NCI-H1105 treated with DMSO at 0.1 percent for 48 hours (cell line): ENCODE data around the gene DLG2.
"Not testable (repeated sequence)": the region's sequence is repeated elsewhere in the genome, so short reads cannot be mapped to it uniquely, and the experiment has no call there.

Experiments
- DNase-seq: peaks from one replicate; lab custom pipeline; 2025; lab: John Stamatoyannopoulos, UW

DLG2 gene

DNA sequence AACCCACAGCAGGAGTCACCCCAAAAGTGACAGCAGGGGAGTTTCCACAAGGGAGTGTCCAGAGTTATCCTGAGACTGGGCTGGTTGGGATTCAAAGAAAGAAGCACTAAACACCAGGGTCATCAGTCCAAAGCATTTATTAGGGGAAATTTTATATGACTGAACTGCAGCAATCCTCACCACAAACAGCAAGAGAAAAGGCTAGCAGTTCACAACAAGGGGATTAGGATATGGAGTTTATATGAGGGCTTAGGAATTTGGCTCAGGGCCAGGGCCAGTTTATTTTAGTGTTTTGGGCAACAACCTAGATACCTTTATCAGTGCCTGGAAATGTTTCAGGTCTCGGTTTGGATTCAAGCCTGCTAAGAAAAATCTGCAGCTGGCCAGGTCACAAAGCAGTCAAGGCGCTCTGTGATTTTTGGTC, 16.1 kb upstream of the DLG2 start:
- no peak for DNase-seq

DNA sequence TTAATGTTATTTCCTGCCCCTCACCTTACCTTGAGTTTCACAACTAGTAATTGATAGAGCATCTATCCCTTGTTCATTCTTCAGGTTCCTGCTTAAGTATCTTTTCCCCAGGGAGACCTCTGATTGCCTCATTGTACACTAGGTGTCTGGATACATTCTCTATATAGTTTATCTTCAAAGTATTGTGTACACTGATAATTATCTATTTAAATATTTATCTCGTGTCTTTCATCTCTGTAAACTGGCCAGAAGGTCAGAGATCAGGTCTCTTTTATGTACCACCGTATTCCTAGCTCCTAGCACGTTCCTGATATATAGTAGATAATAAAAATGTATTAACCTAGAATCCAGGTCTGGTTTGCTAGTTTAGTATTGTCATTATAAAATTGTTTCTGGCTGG, 7.6 kb upstream of the DLG2 start:
- DNase-seq = no peak

DNA sequence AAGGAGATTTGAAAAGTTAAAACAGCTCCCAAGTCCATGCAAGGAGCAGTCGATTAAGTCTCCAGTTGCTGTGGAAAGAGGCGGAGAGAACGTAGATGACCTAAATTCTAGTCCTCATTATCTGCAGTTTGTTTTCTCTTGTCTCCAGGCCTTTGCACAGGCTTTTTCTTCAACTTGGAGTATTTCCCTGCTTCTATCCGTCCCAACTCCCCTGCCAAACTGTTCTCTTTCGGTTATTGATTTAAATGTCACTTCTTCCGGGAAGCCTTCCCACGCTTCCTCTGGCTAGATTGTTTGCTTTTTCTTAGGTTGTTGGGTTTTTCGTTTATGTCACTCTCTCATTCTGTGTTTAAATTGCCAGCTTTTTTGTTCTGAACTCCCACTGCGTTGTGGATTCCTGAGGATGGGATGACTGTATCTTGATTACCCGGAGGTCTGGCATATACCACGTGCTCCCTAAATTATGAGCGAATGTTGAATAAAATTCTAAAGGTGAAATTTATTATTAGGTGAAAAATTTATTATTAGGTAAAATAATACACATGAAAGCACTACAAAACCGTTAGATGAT, 1.7 kb upstream of the DLG2 start:
- no peak for DNase-seq

DNA sequence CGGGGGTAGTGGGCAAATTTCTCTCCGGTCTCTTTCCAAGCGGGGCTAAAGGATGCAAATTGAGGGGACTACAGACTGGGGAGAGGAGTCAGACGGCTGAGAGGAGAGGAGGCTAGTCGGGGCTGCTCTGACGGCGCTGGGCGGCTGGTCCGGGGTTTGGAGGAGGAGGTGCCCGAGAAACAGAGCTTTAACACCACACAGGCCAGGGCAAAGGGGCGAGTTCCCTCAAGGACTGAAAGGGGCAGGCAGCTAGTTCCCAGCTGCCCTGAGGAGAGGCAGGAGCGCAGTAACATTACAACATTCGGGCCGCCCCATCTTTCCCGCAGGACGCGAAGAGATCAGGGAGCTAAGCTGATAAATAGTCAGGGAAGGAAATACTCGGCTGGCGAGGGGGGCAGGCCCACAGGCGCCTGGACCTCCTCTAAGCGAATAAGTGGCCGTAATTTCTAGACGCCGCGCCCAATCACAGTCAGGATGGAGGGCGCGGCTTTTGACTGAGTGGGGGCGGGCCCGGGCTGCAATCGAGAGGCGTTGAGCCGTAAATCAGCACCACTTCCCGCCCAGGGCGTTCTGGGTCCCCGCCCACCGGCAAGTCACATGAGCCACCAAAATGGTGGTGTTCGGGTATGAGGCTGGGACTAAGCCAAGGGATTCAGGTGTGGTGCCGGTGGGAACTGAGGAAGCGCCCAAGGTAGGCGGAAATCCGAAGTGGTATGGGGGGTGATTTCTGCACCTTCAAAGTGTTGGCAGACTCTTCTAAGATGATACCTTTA, 1.0 kb upstream of the DLG2 start, which contains the start of gene TMEM126B:
TSS of gene TMEM126B (plus strand) at position 596 of the 773 bp plus-strand sequence. CDS start at position 611, 15 bp downstream.
- DNase-seq = peak; percentile 99

DNA sequence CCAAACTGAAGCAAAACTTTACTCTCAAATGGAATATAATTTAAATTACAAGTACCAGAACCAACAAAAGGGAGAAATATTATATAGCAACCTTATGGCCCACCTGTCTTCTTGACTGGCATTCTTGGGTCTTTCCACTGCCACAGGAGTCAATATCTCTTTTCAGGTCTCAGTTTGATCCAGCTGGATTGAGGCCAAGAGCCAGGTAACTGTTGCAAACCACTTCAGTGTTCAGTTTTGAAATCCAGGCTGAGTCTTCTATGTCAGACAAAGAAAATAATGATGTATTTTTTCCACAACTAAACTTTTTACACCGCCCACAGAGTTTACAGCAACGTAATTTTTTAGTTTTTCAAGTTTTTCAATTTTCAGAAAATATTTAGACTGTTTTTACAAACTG, 648 bp downstream of the DLG2 start:
- peak; percentile 71 for DNase-seq

DNA sequence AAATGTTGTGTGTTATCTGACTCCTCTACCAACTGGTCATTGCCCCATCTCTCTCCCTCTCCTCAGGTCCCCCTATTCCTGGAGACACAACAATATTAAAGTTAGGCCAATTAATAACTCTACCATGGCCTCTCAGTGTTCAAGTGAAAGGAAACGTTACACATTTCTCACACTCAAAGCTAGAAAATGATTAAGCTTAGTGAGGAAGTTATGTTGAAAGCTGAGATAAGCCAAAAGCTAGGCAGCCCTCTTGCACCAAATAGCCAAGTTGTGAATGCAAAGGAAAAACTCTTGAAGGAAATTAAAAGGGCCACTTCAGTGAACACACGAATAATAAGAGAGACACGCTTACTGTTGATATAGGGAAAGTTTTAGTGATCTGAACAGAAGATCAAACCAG, 6.9 kb downstream of the DLG2 start:
- DNase-seq = no peak

DNA sequence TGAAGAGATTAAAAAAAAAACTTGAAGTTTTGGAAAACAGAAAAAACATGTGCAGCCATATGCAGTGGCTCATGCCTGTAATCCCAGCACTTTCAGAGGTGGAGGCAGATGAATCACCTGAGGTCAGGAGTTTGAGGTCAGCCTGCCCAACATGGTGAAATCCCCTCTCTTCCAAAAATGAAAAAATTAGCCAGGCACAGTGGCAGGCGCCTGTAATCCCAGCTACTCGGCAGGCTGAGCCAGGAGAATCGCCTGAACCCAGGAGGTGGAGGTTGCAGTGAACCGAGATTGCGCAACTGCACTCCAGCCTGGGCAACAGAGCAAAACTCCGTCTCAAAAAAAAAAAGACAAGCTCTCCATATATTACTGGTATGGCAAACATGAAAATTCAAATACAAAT, 7.6 kb downstream of the DLG2 start:
- no peak for DNase-seq

DNA sequence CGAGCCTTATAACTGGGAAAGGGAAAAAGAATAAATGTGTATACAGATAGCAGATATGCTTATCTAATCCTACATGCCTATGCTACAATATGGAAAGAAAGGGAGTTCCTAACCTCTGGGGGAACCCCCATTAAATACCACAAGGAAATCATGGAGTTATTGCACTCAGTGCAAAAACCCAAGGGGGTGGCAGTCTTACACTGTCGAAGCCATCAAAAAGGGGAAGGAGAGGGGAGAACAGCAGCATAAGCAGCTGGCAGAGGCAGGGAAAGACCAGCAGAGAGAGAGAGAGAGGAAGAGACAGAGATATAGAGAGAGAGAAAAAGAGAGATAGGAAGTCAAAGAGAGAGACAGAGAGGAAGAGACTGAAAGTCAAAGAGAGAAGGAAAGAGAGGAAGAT, 15.5 kb downstream of the DLG2 start:
- not testable (repeated sequence) for DNase-seq

DNA sequence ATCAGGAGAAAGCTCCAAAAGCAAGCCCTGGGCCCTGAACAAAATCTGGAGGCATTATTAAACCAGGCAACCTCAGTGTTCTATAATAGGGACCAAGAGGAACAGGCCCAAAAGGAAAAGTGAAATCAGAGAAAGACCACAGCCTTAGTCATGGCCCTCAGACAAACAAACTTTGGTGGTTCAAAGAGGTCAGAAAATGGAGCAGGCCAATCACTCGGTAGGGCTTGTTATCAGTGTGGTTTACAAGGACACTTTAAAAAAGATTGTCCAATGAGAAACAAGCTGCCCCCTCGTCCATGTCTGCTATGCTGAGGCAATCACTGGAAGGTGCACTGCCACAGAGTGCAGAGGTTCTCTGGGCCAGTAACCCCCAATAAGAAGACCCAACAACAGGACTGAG, 17.9 kb downstream of the DLG2 start:
- DNase-seq = not testable (repeated sequence)

DNA sequence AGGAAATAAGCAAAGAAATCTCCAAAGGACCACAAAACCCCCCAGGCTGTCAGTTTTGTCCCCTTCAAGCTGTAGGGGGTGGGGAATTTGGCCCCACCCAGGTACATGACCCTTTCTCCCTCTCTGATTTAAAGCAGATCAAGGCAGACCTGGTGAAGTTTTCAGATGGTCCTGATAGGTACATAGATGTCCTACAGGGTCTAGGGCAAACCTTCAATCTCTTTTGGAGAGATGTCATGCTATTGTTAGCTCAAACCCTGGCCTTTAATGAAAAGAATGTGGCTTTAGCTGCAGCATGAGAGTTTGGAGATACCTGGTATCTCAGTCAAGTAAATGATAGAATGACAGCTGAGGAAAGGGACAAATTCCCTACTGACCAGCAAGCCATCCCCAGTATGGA, 18.5 kb downstream of the DLG2 start:
- DNase-seq = not testable (repeated sequence)

DNA sequence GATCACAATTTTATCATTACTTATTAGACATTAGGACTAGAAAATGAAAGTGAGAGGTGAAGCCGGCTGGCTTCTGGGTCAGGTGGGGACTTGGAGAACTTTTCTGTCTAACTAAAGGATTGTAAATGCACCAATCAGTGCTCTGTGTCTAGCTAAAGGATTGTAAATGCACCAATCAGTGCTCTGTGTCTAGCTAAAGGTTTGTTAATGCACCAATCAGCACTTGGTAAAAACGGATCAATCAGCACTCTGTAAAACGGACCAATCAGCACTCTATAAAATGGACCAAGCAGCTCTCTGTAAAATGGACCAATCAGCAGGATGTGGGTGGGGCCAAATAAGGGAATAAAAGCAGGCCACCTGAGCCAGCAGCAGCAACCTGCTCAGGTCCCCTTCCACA, 20.9 kb downstream of the DLG2 start:
- DNase-seq = not testable (repeated sequence)

DNA sequence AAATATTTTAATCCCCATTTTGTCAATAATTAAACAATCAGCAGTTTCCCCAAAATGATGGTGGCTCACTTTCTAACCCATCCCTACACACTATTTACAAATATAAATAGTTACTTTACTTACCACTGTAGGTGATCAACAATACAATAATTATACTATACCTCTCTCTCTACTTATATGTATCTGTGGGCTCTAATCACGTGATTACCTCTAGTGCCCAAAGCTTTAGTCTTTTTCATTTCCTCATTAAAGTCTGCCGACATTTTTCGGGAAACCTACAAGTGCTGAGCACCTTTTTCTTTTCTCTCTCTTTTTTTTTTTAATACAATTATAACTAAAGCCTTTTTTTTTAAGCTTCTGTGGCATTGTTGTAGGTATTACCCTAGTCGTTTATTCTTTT, 23.9 kb downstream of the DLG2 start:
- no peak for DNase-seq

DNA sequence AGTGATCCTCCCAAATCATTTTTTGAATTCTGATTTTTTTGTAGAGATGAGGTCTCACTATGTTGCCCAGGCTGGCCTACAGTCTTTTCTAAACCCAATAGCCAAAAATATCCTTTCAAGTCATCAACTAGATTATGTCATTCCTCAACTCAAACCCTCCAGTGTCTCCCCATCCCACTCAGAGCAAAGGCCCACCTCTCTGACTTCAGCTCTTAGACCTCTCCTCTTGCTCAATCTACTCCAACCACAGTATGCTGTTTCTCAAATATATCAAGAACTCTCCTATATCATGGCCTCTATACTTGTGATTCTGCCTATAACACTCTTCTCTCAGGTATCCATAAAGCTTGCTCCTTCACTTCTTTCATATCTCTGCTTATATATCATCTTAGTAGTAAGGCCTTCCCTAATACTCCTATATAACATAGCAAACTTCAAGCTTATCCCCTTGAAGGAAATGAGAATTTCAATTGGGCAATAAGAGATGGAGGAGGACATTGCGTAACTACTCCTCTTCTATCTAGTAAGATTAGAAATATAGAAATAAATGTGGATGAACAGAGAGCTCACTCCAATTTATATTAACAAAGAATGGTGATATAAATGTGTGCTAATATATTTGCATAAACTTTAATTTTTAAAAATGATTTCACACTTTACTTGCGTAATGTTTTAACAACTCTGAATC, 24.5 kb downstream of the DLG2 start:
- DNase-seq = no peak

DNA sequence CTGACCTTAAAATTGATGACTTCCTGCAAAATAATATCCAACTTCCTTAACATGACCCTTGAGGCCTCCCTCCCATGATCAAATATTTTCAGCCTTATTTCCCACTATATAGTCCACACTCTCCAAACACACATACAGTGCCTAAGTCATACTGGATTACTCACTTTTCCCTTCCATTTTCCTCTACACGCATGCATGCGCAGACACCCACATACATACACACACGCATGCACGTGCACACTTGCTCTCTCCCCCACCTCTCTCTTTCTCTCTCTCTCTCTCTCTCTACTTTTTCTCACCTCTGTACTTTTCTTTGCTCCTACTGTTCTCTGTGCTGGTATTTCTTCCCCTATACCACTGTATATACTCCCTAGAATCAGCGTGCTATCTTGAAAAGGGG, 28.1 kb downstream of the DLG2 start:
- DNase-seq = no peak

DNA sequence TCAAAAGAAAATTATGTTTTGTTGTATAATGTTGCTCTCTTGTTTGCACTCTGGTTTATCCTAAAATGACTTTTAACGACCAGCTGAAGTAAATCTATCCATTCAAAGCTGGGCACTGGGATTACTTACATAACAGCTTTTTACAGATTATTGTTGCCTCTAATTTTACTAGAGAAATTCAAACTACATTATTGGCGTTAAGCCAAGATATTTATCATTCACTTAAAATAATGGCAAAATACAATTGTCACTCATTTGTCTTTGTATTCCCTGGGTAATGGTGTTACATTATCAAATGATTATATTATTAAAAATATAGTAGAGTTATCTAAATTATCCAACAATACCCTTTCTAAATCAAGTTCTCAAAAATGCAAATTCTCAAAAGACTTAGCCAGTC, 30.3 kb downstream of the DLG2 start:
- DNase-seq = no peak

DNA sequence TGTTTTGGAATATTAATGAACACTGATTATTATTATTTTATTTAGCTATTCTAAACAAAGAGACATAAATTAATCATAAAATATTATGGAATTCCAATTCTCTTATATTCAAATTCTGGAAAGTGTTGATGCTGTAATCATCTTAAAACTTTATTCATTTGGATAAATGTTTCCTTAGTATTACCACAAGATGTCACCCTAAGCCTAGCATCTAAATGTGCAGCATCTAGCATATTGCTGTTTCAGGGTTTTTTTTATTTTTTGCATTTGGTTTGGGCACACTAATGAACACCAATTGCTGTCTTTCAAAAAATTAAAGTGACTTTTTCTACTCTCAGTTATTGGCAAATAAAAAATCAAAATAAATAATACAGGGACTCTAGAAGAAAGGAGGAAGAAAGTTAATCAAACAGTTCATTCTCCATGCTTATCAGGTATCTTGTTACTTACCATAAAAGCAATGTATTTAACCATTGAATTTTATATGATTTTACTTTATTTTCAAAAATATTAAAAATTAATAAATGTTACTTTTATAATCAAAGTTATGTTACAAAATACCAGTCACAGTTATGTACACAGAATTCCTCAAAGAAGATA, 31.8 kb downstream of the DLG2 start:
- peak; percentile 61 for DNase-seq

DNA sequence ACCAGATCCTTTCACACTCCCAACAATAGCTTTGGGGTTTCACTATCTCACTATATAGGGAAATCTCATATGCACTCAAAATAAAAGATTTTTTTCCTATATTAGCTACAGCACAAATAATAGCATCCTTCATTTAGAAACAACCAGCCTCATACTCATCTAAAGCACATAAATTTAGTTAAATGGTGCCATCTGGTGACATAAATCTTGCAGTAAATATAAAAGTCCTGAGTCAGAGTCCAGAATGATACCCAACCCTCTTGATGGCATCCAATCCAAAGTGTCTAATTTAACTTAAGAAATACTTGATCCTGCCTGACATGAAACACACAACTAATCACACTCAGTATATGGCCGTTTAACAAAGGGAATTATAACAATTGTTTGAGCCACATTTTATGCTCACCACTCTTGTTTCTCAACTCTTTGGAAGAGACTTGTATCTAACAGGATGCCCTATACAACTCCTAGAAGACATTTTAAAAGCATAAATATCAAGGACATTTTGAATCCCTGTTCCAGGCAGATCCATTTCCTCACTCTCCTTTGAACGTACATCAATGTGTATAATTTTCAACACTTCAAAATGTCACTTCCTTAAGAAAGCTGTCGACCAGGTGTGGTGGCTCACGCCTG, 36.2 kb downstream of the DLG2 start:
- peak; percentile 40 for DNase-seq

DNA sequence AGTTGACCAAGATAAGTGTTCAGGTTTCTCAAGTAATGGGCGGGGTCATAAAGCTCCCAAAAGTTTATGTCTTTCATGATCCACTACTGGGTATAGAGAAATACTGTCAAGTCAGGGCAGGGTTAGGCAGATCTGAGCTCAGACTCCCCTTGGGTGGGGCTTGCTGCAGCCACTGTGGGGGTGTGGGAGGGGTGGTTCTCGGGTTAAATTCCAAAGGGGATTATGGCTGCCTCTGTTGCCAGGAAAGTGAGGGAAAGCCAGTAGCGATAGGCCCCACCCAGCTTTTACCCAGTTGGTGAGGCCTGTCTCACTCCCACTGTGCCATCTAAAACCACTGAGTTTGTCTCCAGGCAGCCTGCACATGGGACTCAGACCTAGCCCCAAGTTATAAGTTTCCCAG, 37.8 kb downstream of the DLG2 start:
- no peak for DNase-seq

DNA sequence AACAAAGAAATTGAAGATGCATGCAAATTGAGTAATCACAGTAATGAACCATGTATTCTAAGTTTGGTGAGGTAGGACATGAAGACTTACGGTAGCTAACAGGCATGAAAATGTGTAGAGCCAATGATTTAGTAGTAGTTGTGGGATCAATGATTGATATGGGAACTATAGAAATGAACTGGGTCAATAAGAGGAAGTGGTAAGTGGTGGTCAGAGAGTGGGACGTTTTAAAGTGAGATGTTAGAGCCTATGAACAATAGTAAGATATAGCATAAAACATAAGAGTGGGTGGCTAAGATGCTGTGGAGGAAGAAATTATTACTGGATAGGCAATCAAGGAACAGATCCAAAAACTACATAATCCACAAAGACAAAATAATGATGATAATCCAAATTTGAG, 45.0 kb downstream of the DLG2 start:
- no peak for DNase-seq

DNA sequence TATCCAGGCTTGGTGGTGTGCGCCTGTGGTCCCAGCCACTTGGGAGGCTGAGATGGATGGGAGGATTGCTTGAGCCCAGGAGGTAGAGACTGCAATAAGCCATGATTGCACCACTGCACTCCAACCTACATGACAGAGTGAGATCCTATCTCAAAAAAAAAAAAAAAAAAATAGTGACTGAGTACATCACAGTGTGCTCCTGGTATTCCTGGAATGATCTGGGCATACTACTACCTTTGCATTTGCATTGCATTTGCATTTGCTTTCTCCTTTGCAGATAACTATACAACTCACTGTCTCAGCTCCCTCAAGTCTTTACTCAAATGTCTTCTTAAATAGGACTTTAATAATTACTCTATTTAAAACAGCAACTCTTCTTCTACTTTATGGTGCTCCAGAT, 51.8 kb downstream of the DLG2 start:
- DNase-seq = no peak

DNA sequence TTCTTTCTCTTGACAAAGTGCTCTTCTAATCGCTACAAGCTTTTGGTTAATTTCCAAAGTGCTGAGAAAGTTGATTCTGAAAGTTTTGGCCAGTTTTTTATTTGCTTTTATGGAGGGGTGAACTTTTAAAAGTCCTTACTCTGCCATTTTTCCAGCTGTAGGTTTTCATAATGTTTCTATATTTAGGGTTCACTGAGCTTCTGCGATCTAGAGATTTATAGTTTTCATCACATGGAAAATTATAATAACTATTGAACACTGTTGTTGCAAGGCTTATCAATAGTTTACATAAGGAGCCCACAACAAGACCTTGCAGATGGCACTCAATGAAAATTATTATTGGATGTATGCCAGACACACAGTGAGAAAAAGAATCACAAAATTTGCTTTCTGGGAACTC, 55.1 kb downstream of the DLG2 start:
- no peak for DNase-seq

DNA sequence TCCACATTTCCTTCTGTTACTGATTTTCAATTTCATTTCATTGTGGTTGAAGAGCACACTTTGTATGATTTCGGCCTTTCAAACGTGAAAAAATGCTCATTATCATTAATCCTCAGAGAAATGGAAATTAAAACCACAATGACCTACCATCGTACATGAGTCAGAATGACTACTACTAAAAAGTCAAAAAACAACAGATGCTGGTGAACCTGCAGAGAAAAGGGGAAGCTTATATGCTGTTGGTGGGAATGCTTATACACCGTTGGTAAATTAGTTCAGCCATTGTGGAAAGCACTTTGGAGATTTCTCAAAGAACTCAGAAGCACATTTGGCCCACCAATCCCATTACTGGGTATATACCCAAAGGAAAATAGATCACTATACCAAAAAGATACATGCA, 57.6 kb downstream of the DLG2 start:
- no peak for DNase-seq
